WI38 (cell line): ENCODE measurements around the gene NLN.

Experiments
- H3K4me3 ChIP-seq: 2 replicates; pipeline ENCODE4 v1.5.1; 2011; ENCODE audit warnings: low read depth, mild to moderate bottlenecking, control low read depth, low read length
- CTCF ChIP-seq: IDR thresholded peaks from 2 replicates; pipeline ENCODE4 v1.5.1; 2012; ENCODE audit warnings: low read depth, mild to moderate bottlenecking, control low read depth, low read length

Gene NLN

GRCh38 chr5:65734921-65735320 is 12.9 kb downstream of the NLN start:
- no peak overlapping the region for H3K4me3 ChIP-seq
- TF ChIP-seq CTCF = no peak

GRCh38 chr5:65736011-65736410 is 14.0 kb downstream of the NLN start:
- no peak for TF ChIP-seq CTCF
- H3K4me3 ChIP-seq = no peak overlapping the region

GRCh38 chr5:65737842-65738241 is 15.8 kb downstream of the NLN start:
- H3K4me3 ChIP-seq = no peak overlapping the region
- TF ChIP-seq CTCF = no peak

GRCh38 chr5:65738305-65738704 is 16.3 kb downstream of the NLN start:
- TF ChIP-seq CTCF = no peak
- H3K4me3 ChIP-seq = no peak overlapping the region

GRCh38 chr5:65739162-65739561 is 17.2 kb downstream of the NLN start:
- TF ChIP-seq CTCF = no peak
- H3K4me3 ChIP-seq = no peak overlapping the region

GRCh38 chr5:65742565-65743231 is 20.7 kb downstream of the NLN start:
- peak; percentile 34; the same call in 1 of the 2 replicates for TF ChIP-seq CTCF
- H3K4me3 ChIP-seq = no peak overlapping the region

GRCh38 chr5:65749221-65749844 is 27.3 kb downstream of the NLN start:
- TF ChIP-seq CTCF = no peak

More at GRCh38 chr5:65749221-65749844, 27.3 kb downstream of the NLN start:
- H3K4me3 ChIP-seq = no peak overlapping the region
